Type B pancreatic cell (in vitro differentiated cells): ENCODE results near the gene XKRX. TPM values are rescaled to one million over a fixed set of nuclear protein-coding genes. Genes with fewer than 3 reads are reported as not detected.
A peak's percentile ranks its signal among the peaks of the same experiment; 100 is the strongest.

ENCODE experiments used
- DNase-seq: peaks from one replicate; pipeline ENCODE4 v3.0.0; 2021; ENCODE audit warnings: mixed read lengths; ENCODE audit not compliant: unreplicated experiment; ENCODE audit errors: extremely low spot score
- H3K27ac Mint-ChIP-seq: 2 replicates; pipeline ENCODE4 v1.8.0; 2021; ENCODE audit warnings: mild to moderate bottlenecking, mixed read lengths
- H3K27me3 Mint-ChIP-seq: 2 replicates; pipeline ENCODE4 v1.8.0; 2021; ENCODE audit warnings: mixed read lengths
- H3K36me3 Mint-ChIP-seq: 2 replicates; pipeline ENCODE4 v1.8.0; 2021; ENCODE audit warnings: mixed read lengths
- H3K4me1 Mint-ChIP-seq: one replicate; pipeline ENCODE4 v1.8.0; 2021; ENCODE audit warnings: mixed read lengths; ENCODE audit not compliant: unreplicated experiment
- H3K4me3 Mint-ChIP-seq: 2 replicates; pipeline ENCODE4 v1.8.0; 2021; ENCODE audit warnings: mild to moderate bottlenecking, mixed read lengths
- H3K9me3 Mint-ChIP-seq: 2 replicates; pipeline ENCODE4 v1.8.0; 2021; ENCODE audit warnings: mixed read lengths
- CTCF ChIP-seq: fragments of 200-600 bp; sonication (generic); conservative IDR thresholded peaks from 2 replicates; pipeline ENCODE4 v1.5.0; 2021; ENCODE audit warnings: antibody characterized with exemption, mild to moderate bottlenecking
- total RNA-seq: library from RNA; stranded (reverse); gene quantifications from 2 replicates; pipeline ENCODE4 v1.2.1, GENCODE V29; 2021; ENCODE audit warnings: low replicate concordance

The XKRX gene
- total RNA-seq, 1 donor from 2014 or later, result 1.7 TPM

DNA sequence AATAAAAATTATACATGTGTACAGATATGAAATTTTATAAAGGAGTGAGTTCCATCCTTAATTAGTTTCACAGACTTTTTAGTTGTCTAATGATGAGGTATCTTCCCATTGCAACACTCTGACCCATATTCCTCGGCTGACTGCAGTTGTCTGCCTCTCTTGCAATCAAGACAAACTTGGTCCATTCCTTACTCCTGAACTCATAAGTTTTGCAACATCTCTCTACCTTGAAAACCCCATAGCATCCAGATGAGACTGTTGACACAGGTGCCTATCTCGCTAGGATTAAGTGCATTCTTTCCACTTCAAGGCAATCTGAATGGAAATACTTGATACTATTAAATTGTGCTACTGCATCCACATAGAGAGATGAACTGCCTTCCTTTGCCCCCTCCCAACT is 2.3 kb downstream of the XKRX start:
- peak overlapping the region; percentile 50 for H3K4me3 Mint-ChIP-seq
- DNase-seq, result no peak
- peaks cover 4% of the 10 kb centered on the region for H3K9me3 Mint-ChIP-seq
- no peak overlapping the region for H3K27ac Mint-ChIP-seq
- H3K36me3 Mint-ChIP-seq, result no peaks in the 10 kb centered on the region
- H3K4me1 Mint-ChIP-seq, result no peaks in the 10 kb centered on the region
- no peak for TF ChIP-seq CTCF
- peaks cover 8% of the 10 kb centered on the region for H3K27me3 Mint-ChIP-seq

DNA sequence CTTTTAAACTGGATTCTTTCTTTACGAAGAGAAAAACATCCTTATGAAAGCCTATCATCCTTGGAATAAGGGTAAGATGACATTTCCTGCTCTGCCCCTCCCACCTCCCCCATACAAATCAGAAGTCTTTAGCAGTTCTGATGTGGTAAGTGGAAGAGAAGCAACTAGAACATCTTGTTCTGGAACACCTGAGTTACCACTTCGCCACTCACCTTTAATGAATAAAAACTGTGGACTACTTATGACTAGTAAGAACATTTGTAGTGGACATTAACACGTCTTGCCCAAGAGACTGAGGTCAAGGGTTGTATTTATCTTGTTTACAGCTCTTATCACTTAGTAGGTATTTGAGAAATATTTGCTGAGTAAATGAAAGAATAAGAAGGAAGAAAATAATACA is 4.3 kb downstream of the XKRX start:
- DNase-seq, result no peak
- H3K27me3 Mint-ChIP-seq, result peaks cover 8% of the 10 kb centered on the region
- no peaks in the 10 kb centered on the region for H3K4me1 Mint-ChIP-seq
- no peak overlapping the region for H3K27ac Mint-ChIP-seq
- H3K4me3 Mint-ChIP-seq, result no peak overlapping the region
- H3K36me3 Mint-ChIP-seq, result no peaks in the 10 kb centered on the region
- no peak for TF ChIP-seq CTCF
- H3K9me3 Mint-ChIP-seq, result no peaks in the 10 kb centered on the region

GRCh38 chrX:100915562-100915961 is 13.2 kb downstream of the XKRX start:
- peaks cover 8% of the 10 kb centered on the region for H3K9me3 Mint-ChIP-seq
- no peak for TF ChIP-seq CTCF

DNA sequence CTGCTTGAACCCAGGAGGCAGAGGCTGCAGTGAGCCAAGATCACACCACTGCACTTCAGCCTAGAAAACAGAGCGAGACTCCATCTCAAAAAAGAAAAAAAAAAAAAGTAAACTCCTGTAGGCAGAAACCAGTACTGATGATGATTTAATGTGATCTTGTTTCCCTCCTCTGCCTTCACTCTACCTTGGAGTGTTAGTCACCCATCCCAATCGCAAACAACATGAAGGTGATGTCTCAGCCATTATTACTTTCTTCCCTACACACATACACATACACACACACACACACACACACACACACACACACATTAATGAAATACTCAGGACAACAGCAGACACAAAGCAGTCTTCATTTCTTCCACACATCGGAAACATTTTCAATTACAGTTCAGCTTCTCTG is 15.6 kb downstream of the XKRX start:
- peaks cover 8% of the 10 kb centered on the region for H3K9me3 Mint-ChIP-seq
- no peaks in the 10 kb centered on the region for H3K36me3 Mint-ChIP-seq
- no peaks in the 10 kb centered on the region for H3K4me1 Mint-ChIP-seq
- H3K4me3 Mint-ChIP-seq, result no peak overlapping the region
- TF ChIP-seq CTCF, result no peak
- peak overlapping the region; percentile 45 for H3K27ac Mint-ChIP-seq
- H3K27me3 Mint-ChIP-seq, result no peaks in the 10 kb centered on the region
- DNase-seq, result no peak

More at GRCh38 chrX:100915562-100915961, 13.2 kb downstream of the XKRX start:
- H3K4me1 Mint-ChIP-seq, result no peaks in the 10 kb centered on the region
- no peak overlapping the region for H3K27ac Mint-ChIP-seq
- no peaks in the 10 kb centered on the region for H3K36me3 Mint-ChIP-seq
- no peak overlapping the region for H3K4me3 Mint-ChIP-seq
- no peaks in the 10 kb centered on the region for H3K27me3 Mint-ChIP-seq
- no peak for DNase-seq

DNA sequence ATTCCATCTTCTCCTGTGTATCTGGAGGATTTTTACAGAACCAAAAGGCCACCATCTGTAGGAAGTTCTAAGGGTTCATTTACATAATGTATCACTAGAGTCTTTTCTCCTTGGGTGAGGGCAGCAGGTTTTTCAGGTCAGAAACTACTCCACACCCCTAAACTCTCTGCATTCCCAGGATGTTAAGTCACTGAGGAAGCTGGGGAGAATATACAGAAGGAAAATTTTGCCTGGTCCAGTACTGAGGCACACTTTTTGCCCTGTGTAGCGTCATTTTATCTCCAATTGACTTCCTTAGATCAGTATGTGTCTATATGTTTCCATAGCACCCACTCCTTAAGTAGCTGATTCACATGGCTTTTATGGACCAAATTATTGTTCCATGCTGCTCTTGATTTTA is 17.0 kb downstream of the XKRX start:
- no peaks in the 10 kb centered on the region for H3K36me3 Mint-ChIP-seq
- DNase-seq, result no peak
- peak overlapping the region; percentile 44 for H3K4me3 Mint-ChIP-seq
- H3K27me3 Mint-ChIP-seq, result no peaks in the 10 kb centered on the region
- peak overlapping the region; percentile 90 for H3K27ac Mint-ChIP-seq
- no peak for TF ChIP-seq CTCF
- peaks cover 8% of the 10 kb centered on the region for H3K9me3 Mint-ChIP-seq
- H3K4me1 Mint-ChIP-seq, result no peaks in the 10 kb centered on the region

DNA sequence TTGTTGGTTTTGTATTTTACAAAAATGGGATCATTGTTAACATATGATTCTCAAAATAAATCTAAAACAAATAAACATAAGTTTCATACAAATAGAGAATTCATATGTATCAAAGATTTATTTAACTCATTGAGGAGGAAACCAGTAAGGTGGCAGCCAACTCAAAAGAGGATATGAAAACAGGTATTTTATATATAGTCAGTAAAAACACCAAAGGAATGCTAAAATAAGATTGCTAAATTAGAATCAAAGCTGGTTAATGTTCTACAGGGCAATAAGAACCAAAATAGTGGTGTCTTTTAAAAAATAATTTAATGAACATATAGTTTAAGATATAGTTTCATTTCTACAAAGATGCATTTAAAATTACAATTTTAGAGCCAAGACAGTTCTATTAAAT is 23.1 kb downstream of the XKRX start:
- H3K4me1 Mint-ChIP-seq, result no peaks in the 10 kb centered on the region
- no peaks in the 10 kb centered on the region for H3K36me3 Mint-ChIP-seq
- peaks cover 14% of the 10 kb centered on the region for H3K9me3 Mint-ChIP-seq
- no peak for TF ChIP-seq CTCF
- no peak overlapping the region for H3K4me3 Mint-ChIP-seq
- no peaks in the 10 kb centered on the region for H3K27me3 Mint-ChIP-seq
- no peak overlapping the region for H3K27ac Mint-ChIP-seq
- no peak for DNase-seq
